A549 (cell line): ENCODE data around the gene SRF.
"Not testable (repeated sequence)": the region's sequence is repeated elsewhere in the genome, so short reads cannot be mapped to it uniquely, and the experiment has no call there.

ENCODE experiments used
- BCL3 ChIP-seq: fragments of >200 bp; sonication (Bioruptor Twin); formaldehyde crosslinking; IDR thresholded peaks from 3 replicates; pipeline ENCODE4 v1.6.1; 2016
- CEBPB ChIP-seq, 2 experiments: fragments of >200 bp in 1 of 2; sonication (Bioruptor Twin) in 1 of 2; formaldehyde crosslinking in 1 of 2; IDR thresholded peaks; 2 replicates each; pipeline ENCODE4 v1.6.1; 2012 to 2016
- CTCF ChIP-seq: fragments of >200 bp; sonication (Bioruptor Twin); formaldehyde crosslinking; IDR thresholded peaks from 3 replicates; pipeline ENCODE4 v1.5.1; 2016
- E2F6 ChIP-seq: IDR thresholded peaks from 2 replicates; pipeline ENCODE4 v1.6.1; 2012; ENCODE audit warnings: low read depth, borderline replicate concordance
- ESRRA ChIP-seq: fragments of 150-350 bp; IDR thresholded peaks from 2 replicates; pipeline ENCODE4 v1.6.1; 2014; ENCODE audit warnings: mild to moderate bottlenecking, low read length, borderline replicate concordance
- FOXS1 ChIP-seq: fragments of 250-450 bp; sonication (Bioruptor Pico); IDR thresholded peaks from 2 replicates; pipeline ENCODE4 v1.5.0; 2020; ENCODE audit warnings: mild to moderate bottlenecking, moderate library complexity
- HDAC2 ChIP-seq: fragments of 200-600 bp; sonication (generic); IDR thresholded peaks from 2 replicates; pipeline ENCODE4 v1.6.1; 2016
- HOXA7 ChIP-seq: fragments of 250-450 bp; sonication (Bioruptor Pico); IDR thresholded peaks from 2 replicates; pipeline ENCODE4 v1.5.0; 2020; ENCODE audit warnings: mild to moderate bottlenecking, moderate library complexity
- MAFK ChIP-seq: fragments of 450-650 bp; IDR thresholded peaks from 2 replicates; pipeline ENCODE4 v1.6.1; 2014; ENCODE audit not compliant: partially characterized antibody
- MAX ChIP-seq: IDR thresholded peaks from 2 replicates; pipeline ENCODE4 v1.6.1; 2012
- NPAS2 ChIP-seq: fragments of 250-450 bp; sonication (Bioruptor Pico); IDR thresholded peaks from 2 replicates; pipeline ENCODE4 v1.8.0; 2022; ENCODE audit warnings: mild to moderate bottlenecking, moderate library complexity, borderline replicate concordance
- POLR2A ChIP-seq: IDR thresholded peaks from 2 replicates; pipeline ENCODE4 v1.6.1; 2012; ENCODE audit warnings: mild to moderate bottlenecking, low read length
- RARB ChIP-seq: fragments of 250-450 bp; sonication (Bioruptor Pico); IDR thresholded peaks from 2 replicates; pipeline ENCODE4 v1.8.0; 2021; ENCODE audit warnings: mild to moderate bottlenecking, moderate library complexity
- RNF2 ChIP-seq: fragments of 200-600 bp; sonication (generic); IDR thresholded peaks from 2 replicates; pipeline ENCODE4 v1.6.1; 2016; ENCODE audit warnings: low read depth, mild to moderate bottlenecking, antibody characterized with exemption, moderate library complexity, borderline replicate concordance

GRCh38 chr6:43139973-43140372, 31.1 kb upstream of the SRF start:
- not testable (repeated sequence) for TF ChIP-seq CTCF; POLR2A; E2F6; RARB; MAX; FOXS1; RNF2; ESRRA; NPAS2 (CRISPR knock-in tag); MAFK; HOXA7; HDAC2; BCL3; CEBPB (IDR thresholded peaks at IDR 0.05)
